ENCODE measurements around the gene ZNF675. TPM values are rescaled to one million over a fixed set of nuclear protein-coding genes. Genes with fewer than 3 reads are reported as not detected.

The ZNF675 gene
- total and polyA plus RNA-seq, 2 of the 8 experiments (the other 6 are each of a cell fraction or from before 2014, with no cell fraction given) = 6.9 to 27.8 TPM

DNA sequence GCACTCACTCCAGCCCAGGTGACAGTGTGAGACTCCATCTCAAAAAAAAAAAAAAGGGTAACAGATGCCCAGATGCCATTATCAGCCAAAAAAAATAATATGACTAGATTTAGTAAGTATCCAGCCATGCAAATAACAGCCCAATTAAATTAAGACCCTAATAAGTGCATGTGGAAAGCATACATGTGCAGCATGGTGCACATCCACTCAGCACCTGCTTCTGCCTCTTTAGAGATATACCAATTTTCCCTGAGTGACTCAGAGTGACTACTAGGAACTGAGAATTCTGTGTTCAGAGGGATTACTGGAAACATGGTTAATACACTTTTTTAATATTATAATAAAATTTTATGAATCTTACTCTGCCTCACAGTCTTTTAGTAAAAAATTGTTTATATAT is 29.8 kb upstream of the ZNF675 start:
- Histone ChIP-seq H4K5ac (ENCODE audit: insufficient read length, low read depth, low read length) (no peak overlapping the region), H2BK5ac (ENCODE audit: low read depth, low read length) (no peak overlapping the region), H4K91ac (replicated peaks; ENCODE audit: insufficient read length, low read length) (no peak overlapping the region), H3K36me3 (ENCODE audit: control insufficient read depth in 2 of 4, insufficient read depth in 4 of 4, low read length in 3 of 4) (no peaks in the 10 kb centered on the region), H3K79me2 (ENCODE audit: control insufficient read depth in 1 of 2, insufficient read depth in 2 of 2, low read length in 2 of 2) (no peaks in the 10 kb centered on the region), H2BK20ac (ENCODE audit: low read length) (no peak overlapping the region), H3K4me3 (ENCODE audit: extremely low read depth in 1 of 4, insufficient read depth in 2 of 4, low read depth in 3 of 4, low read length in 4 of 4) (no peak overlapping the region), H2BK12ac (ENCODE audit: low read depth, low read length) (no peak overlapping the region), H4K8ac (ENCODE audit: extremely low read depth, insufficient read depth, low read length) (no peak overlapping the region), H3K18ac (ENCODE audit: extremely low read depth, low read length) (no peak overlapping the region), H3K4me2 (ENCODE audit: insufficient read depth in 1 of 2, low read depth in 2 of 2, low read length in 2 of 2) (no peak overlapping the region), H2AFZ (ENCODE audit: low read length) (no peak overlapping the region), H3K27ac (ENCODE audit: low read depth, low read length) (no peak overlapping the region), H3K9me3 (ENCODE audit: insufficient read depth in 2 of 2, low read depth in 1 of 2, low read length in 1 of 2) (peaks cover 3 to 6% of the 10 kb centered on the region in 2 experiments; a peak in 1 of 4 replicates), H3K14ac (ENCODE audit: insufficient read length) (no peak overlapping the region), H3K56ac (replicated peaks; ENCODE audit: insufficient read length, low read depth, low read length) (no peak overlapping the region), H3K4ac (replicated peaks; ENCODE audit: insufficient read length, low read depth, low read length) (no peak overlapping the region), H3K23ac (ENCODE audit: insufficient read length) (no peak overlapping the region), H3K9ac (replicated peaks in 1 of 4; ENCODE audit: extremely low read depth in 1 of 4, low read depth in 3 of 4, low read length in 3 of 4) (no peak overlapping the region), H4K20me1 (replicated peaks in 1 of 2; ENCODE audit: control insufficient read depth in 1 of 2, insufficient read depth in 2 of 2, low read length in 2 of 2) (no peaks in the 10 kb centered on the region), H3K27me3 (replicated peaks in 1 of 4; ENCODE audit: control insufficient read depth in 3 of 4, extremely low read depth in 1 of 4, insufficient read depth in 3 of 4, low read length in 3 of 4) (no peaks in the 10 kb centered on the region), H3K23me2 (ENCODE audit: low read depth, low read length) (no peaks in the 10 kb centered on the region; the same call in 1 of the 2 replicates), H3K79me1 (ENCODE audit: low read depth, low read length) (no peaks in the 10 kb centered on the region), H2BK15ac (ENCODE audit: low read length) (no peak overlapping the region), H3K4me1 (replicated peaks in 1 of 4; ENCODE audit: control insufficient read depth in 3 of 4, insufficient read depth in 4 of 4, low read length in 3 of 4) (no peaks in the 10 kb centered on the region), H2BK120ac (replicated peaks; ENCODE audit: low read depth, low read length) (no peak overlapping the region), H2AK5ac (ENCODE audit: low read depth, low read length) (no peak overlapping the region)
- DNase-seq (ENCODE audit: low read depth in 1 of 2, low spot score in 2 of 2) (no peak), FAIRE-seq (no peak)
- POLR2A ChIA-PET (ENCODE audit: partially characterized antibody) = no interaction called here
- CTCF ChIA-PET (ENCODE audit: partially characterized antibody) = no interaction called here
- TF ChIP-seq CBX8 (IDR thresholded peaks at IDR 0.05; ENCODE audit: borderline replicate concordance, low read depth, low read length) (no peak), RFX5 (IDR thresholded peaks at IDR 0.05; ENCODE audit: borderline replicate concordance, low read depth, low read length) (no peak), POLR2A (IDR thresholded peaks at IDR 0.05; ENCODE audit: control extremely low read depth in 1 of 2, low read depth in 2 of 2, low read length in 2 of 2) (no peak), CTBP2 (IDR thresholded peaks at IDR 0.05; ENCODE audit: borderline replicate concordance, insufficient read depth, insufficient read length, low read length) (no peak), CEBPB (IDR thresholded peaks at IDR 0.05; ENCODE audit: low read depth, low read length) (no peak), SRF (IDR thresholded peaks at IDR 0.05; ENCODE audit: low read depth, low read length) (no peak), EZH2 (IDR thresholded peaks at IDR 0.05; ENCODE audit: low read depth, low read length, severe bottlenecking) (no peak), EGR1 (IDR thresholded peaks at IDR 0.05; ENCODE audit: borderline replicate concordance, low read depth, low read length) (no peak), SAP30 (IDR thresholded peaks at IDR 0.05; ENCODE audit: insufficient read depth, insufficient replicate concordance, low read length) (no peak), JUN (IDR thresholded peaks at IDR 0.05; ENCODE audit: low read depth, low read length) (no peak), SP2 (IDR thresholded peaks at IDR 0.05; ENCODE audit: low read length) (no peak), BACH1 (IDR thresholded peaks at IDR 0.05; ENCODE audit: low read length) (no peak)
- TF ChIP-seq, protein P1, sequence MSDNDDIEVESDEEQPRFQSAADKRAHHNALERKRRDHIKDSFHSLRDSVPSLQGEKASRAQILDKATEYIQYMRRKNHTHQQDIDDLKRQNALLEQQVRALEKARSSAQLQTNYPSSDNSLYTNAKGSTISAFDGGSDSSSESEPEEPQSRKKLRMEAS (IDR thresholded peaks at IDR 0.05) = no peak
- TF ChIP-seq, protein P2, sequence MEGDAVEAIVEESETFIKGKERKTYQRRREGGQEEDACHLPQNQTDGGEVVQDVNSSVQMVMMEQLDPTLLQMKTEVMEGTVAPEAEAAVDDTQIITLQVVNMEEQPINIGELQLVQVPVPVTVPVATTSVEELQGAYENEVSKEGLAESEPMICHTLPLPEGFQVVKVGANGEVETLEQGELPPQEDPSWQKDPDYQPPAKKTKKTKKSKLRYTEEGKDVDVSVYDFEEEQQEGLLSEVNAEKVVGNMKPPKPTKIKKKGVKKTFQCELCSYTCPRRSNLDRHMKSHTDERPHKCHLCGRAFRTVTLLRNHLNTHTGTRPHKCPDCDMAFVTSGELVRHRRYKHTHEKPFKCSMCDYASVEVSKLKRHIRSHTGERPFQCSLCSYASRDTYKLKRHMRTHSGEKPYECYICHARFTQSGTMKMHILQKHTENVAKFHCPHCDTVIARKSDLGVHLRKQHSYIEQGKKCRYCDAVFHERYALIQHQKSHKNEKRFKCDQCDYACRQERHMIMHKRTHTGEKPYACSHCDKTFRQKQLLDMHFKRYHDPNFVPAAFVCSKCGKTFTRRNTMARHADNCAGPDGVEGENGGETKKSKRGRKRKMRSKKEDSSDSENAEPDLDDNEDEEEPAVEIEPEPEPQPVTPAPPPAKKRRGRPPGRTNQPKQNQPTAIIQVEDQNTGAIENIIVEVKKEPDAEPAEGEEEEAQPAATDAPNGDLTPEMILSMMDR (IDR thresholded peaks at IDR 0.05; ENCODE audit: control extremely low read depth in 1 of 3, insufficient read depth in 1 of 3, low read depth in 1 of 3, low read length in 3 of 3) = no peak
